GM10248 (cell line): Measurements from ENCODE around the gene CD2AP.

Experiments used
- CTCF ChIA-PET: fragments of 300-600 bp; sonication (Branson Sonifier 250); formaldehyde crosslinking; extraction: SDS; loops from one replicate; lab custom pipeline; 2021; ENCODE audit warnings: antibody characterized with exemption; lab: Yijun Ruan, JAX
- POLR2A ChIA-PET: fragments of 350-650 bp; sonication (Branson Sonifier 250); formaldehyde crosslinking; extraction: SDS; loops from one replicate; lab custom pipeline; 2020; ENCODE audit warnings: antibody characterized with exemption; lab: Yijun Ruan, JAX
- DNase-seq: peaks from one replicate; pipeline ENCODE4 v3.0.0; 2012; ENCODE audit errors: extremely low spot score
- CTCF ChIP-seq: IDR thresholded peaks from 2 replicates; pipeline ENCODE4 v1.5.1; 2012; ENCODE audit warnings: mild to moderate bottlenecking, low read depth; ENCODE audit errors: extremely low read depth, missing control alignments, control extremely low read depth

CD2AP gene

GRCh38 chr6:47592131-47592840 lies 114.7 kb downstream of the CD2AP start:
- ChIA-PET POLR2A (no interaction called here), CTCF (interaction anchor here (0.8 to 1.7 kb wide), 6 partner anchors 8 to 18 kb away, joined by 3 to 6 read pairs (median 3); no protein-coding TSS in a partner anchor)
- no peak for DNase-seq
- TF ChIP-seq CTCF, result no peak

GRCh38 chr6:47593979-47594378 lies 116.4 kb downstream of the CD2AP start:
- ChIA-PET POLR2A (interaction anchor here (0.6 kb wide), 1 partner anchor 116 kb away, joined by 3 read pairs; the partner anchor contains the start of gene CD2AP), CTCF (interaction anchor here (1.3 to 1.8 kb wide), 2 partner anchors 21 to 37 kb away, joined by 3 to 5 read pairs; no protein-coding TSS in a partner anchor)
- no peak for DNase-seq
- no peak for TF ChIP-seq CTCF

GRCh38 chr6:47595785-47596184 lies 118.2 kb downstream of the CD2AP start:
- CTCF ChIA-PET, result interaction anchor here (1.4 kb wide), 2 partner anchors 18 to 181 kb away, joined by 3 to 4 read pairs; no protein-coding TSS in a partner anchor
- DNase-seq, result no peak
- POLR2A ChIA-PET, result no interaction called here
- TF ChIP-seq CTCF, result no peak

GRCh38 chr6:47598367-47598766 lies 120.8 kb downstream of the CD2AP start:
- no peak for DNase-seq
- no peak for TF ChIP-seq CTCF
- ChIA-PET CTCF (no interaction called here), POLR2A (no interaction called here)

- CTCF ChIA-PET, result no interaction called here
- TF ChIP-seq CTCF, result no peak
- no peak for DNase-seq
- POLR2A ChIA-PET, result no interaction called here
Measured at GRCh38 chr6:47599512-47599911, 121.9 kb downstream of the CD2AP start.

- ChIA-PET POLR2A (no interaction called here), CTCF (no interaction called here)
- DNase-seq, result no peak
- no peak for TF ChIP-seq CTCF
Measured at GRCh38 chr6:47603227-47603626, 125.6 kb downstream of the CD2AP start.
